ENCODE measurements around the gene ZBTB34.

GRCh38 chr9:126859111-126859510 lies 1.3 kb upstream of the ZBTB34 start:
- TF ChIP-seq EP300 (IDR thresholded peaks at IDR 0.05) (no peak), CTCF (IDR thresholded peaks at IDR 0.05) (no peak), SMC3 (IDR thresholded peaks at IDR 0.05) (no peak), MAFK (IDR thresholded peaks at IDR 0.05; ENCODE audit: partially characterized antibody) (no peak), HOXA7 (CRISPR knock-in tag; IDR thresholded peaks at IDR 0.05) (no peak), POLR2A (IDR thresholded peaks at IDR 0.05; ENCODE audit: low read length) (no peak), REST (IDR thresholded peaks at IDR 0.05) (no peak), FOXS1 (CRISPR knock-in tag; IDR thresholded peaks at IDR 0.05) (no peak), JUN (IDR thresholded peaks at IDR 0.05) (no peak), MYC (IDR thresholded peaks at IDR 0.05; ENCODE audit: borderline replicate concordance, low read length) (no peak), RAD21 (conservative IDR thresholded peaks at IDR 0.05 in 1 of 2, IDR thresholded peaks at IDR 0.05 in 1 of 2) (no peak)
